CD8-positive, alpha-beta memory T cell (primary cell): ENCODE results near the gene NIPSNAP3A. TPM values are rescaled to one million over a fixed set of nuclear protein-coding genes. Genes with fewer than 3 reads are reported as not detected.
"Not testable (repeated sequence)": the region's sequence is repeated elsewhere in the genome, so short reads cannot be mapped to it uniquely, and the experiment has no call there.

Experiments used
- CTCF ChIA-PET: fragments of 350-600 bp; sonication (Branson Sonifier 250); formaldehyde crosslinking; loops from one replicate; lab custom pipeline; 2021; ENCODE audit warnings: antibody characterized with exemption; lab: Charles Lee
- POLR2A ChIA-PET: fragments of 350-600 bp; sonication (Branson Sonifier 250); formaldehyde crosslinking; loops from one replicate; lab custom pipeline; 2021; ENCODE audit warnings: antibody characterized with exemption; lab: Charles Lee
- DNase-seq, 5 donors: peaks; one replicate each; pipeline versions ENCODE4 v3.0.0 to v3.0.0-alpha.2; 2020 to 2022; ENCODE audit warnings: mixed read lengths in 1 of 5
- H3K27ac ChIP-seq: one replicate; pipeline ENCODE4 v1.7.0; 2013; ENCODE audit warnings: low read depth, mild to moderate bottlenecking, low read length, moderate library complexity
- H3K27me3 ChIP-seq: 2 replicates; pipeline ENCODE4 v1.7.0; 2013; ENCODE audit warnings: low read length, mild to moderate bottlenecking; ENCODE audit not compliant: insufficient read depth, poor library complexity, severe bottlenecking
- H3K36me3 ChIP-seq: 2 replicates; pipeline ENCODE4 v1.7.0; 2013; ENCODE audit warnings: mild to moderate bottlenecking, low read length, moderate library complexity; ENCODE audit not compliant: insufficient read depth
- H3K4me1 ChIP-seq: 2 replicates; pipeline ENCODE4 v1.7.0; 2013; ENCODE audit warnings: mild to moderate bottlenecking, low read length, moderate library complexity; ENCODE audit not compliant: insufficient read depth
- H3K4me3 ChIP-seq: 2 replicates; pipeline ENCODE4 v1.7.0; 2013; ENCODE audit warnings: mild to moderate bottlenecking, low read length
- H3K9me3 ChIP-seq: 2 replicates; pipeline ENCODE4 v1.7.0; 2013; ENCODE audit warnings: mild to moderate bottlenecking, low read length
- H3K27ac Mint-ChIP-seq, 8 donors: one replicate each; pipeline ENCODE4 v1.8.0; 2020 to 2021; ENCODE audit warnings: mixed read lengths in 8 of 8, mild to moderate bottlenecking in 6 of 8, inconsistent platforms in 3 of 8, moderate library complexity in 3 of 8
- H3K27me3 Mint-ChIP-seq, 2 donors: one replicate each; pipeline ENCODE4 v1.8.0; 2020 to 2021; ENCODE audit warnings: mixed read lengths in 2 of 2, mild to moderate bottlenecking in 1 of 2, moderate library complexity in 1 of 2
- H3K36me3 Mint-ChIP-seq, 3 donors: one replicate each; pipeline ENCODE4 v1.8.0; 2020 to 2021; ENCODE audit warnings: mixed read lengths in 3 of 3, inconsistent platforms in 1 of 3, mild to moderate bottlenecking in 1 of 3
- H3K4me1 Mint-ChIP-seq, 3 donors: one replicate each; pipeline ENCODE4 v1.8.0; 2020 to 2021; ENCODE audit warnings: mixed read lengths in 3 of 3, inconsistent platforms in 1 of 3, mild to moderate bottlenecking in 1 of 3
- H3K4me3 Mint-ChIP-seq, 7 donors: one replicate each; pipeline ENCODE4 v1.8.0; 2020 to 2021; ENCODE audit warnings: mixed read lengths in 7 of 7, mild to moderate bottlenecking in 6 of 7, moderate library complexity in 4 of 7, inconsistent platforms in 2 of 7
- H3K9me3 Mint-ChIP-seq, 5 donors: one replicate each; pipeline ENCODE4 v1.8.0; 2020 to 2022; ENCODE audit warnings: mixed read lengths in 5 of 5, mild to moderate bottlenecking in 3 of 5, moderate library complexity in 2 of 5, inconsistent platforms in 1 of 5
- polyA plus RNA-seq: library from polyadenylated mRNA; unstranded; fragments of 300-500 nt; fragmentation: Illumina TruSeq; gene quantifications from one replicate; pipeline ENCODE4 v1.2.3, GENCODE V29; 2021
- total RNA-seq, 2 experiments: library from RNA; stranded (reverse); gene quantifications; one replicate each; pipeline ENCODE4 v1.2.3, GENCODE V29; 2021

Gene NIPSNAP3A
- total and polyA plus RNA-seq, 3 experiments from 2014 or later: 9.1 to 21.8 (median 10.1) TPM

DNA sequence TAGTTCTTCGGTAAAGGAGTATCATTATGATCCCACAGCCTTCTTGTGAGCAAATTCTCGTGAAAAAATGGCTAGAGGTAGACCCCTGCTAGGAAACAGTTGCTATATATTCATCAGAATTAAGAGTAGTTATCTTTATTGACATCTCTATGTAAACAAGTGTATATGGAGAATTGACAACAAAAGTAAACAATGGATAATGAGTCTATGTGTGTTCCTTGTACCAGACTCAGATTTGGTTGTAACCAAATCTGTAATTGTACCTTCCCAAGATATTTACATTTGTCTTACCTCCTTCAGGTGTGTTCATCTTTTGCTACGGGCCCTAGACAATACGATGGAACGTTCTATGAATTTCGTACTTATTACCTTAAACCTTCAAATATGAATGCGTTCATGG is 18.5 kb downstream of the NIPSNAP3A start:
- Mint-ChIP-seq H3K4me3 (peak overlapping the region in 1 of 7 donors; percentile 0), H3K9me3 (no peaks in the 10 kb centered on the region), H3K27me3 (peaks cover 0 to 1% of the 10 kb centered on the region in 2 donors), H3K36me3 (peaks cover 0 to 4% (median 0%) of the 10 kb centered on the region in 3 donors), H3K4me1 (peaks cover 4 to 14% (median 13%) of the 10 kb centered on the region in 3 donors), H3K27ac (no peak overlapping the region)
- no peak overlapping the region for H3K27ac ChIP-seq
- H3K9me3 ChIP-seq: no peaks in the 10 kb centered on the region
- H3K4me1 ChIP-seq: no peaks in the 10 kb centered on the region
- ChIA-PET POLR2A (no interaction called here), CTCF (no interaction called here)
- no peaks in the 10 kb centered on the region for H3K27me3 ChIP-seq
- H3K4me3 ChIP-seq: no peak overlapping the region
- DNase-seq: no peak
- H3K36me3 ChIP-seq: no peaks in the 10 kb centered on the region

DNA sequence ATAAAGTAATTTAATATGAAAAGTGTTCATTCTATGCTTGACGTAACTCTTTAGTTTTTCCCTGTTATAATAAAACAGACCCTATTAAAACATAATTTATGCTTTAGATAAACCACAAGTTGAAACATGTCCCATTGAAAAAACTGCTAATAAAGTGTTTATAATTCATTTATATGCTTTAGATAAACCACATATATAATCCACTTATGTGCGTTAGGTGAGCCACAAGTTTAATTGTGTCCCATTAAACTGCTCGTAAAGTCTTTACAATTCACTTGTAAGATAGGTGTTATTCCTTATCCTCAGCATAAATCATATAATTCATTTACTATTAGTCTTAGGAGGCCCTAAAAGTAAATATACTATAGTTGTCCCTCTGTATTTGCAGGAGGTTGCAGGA is 20.0 kb downstream of the NIPSNAP3A start:
- Mint-ChIP-seq H3K27me3 (peaks cover 0 to 1% of the 10 kb centered on the region in 2 donors), H3K27ac (no peak overlapping the region), H3K4me3 (no peak overlapping the region), H3K9me3 (no peaks in the 10 kb centered on the region), H3K4me1 (peaks cover 4 to 13% (median 11%) of the 10 kb centered on the region in 3 donors), H3K36me3 (peaks cover 0 to 4% (median 1%) of the 10 kb centered on the region in 3 donors)
- H3K27ac ChIP-seq: no peak overlapping the region
- no peaks in the 10 kb centered on the region for H3K4me1 ChIP-seq
- no peak for DNase-seq
- H3K36me3 ChIP-seq: no peaks in the 10 kb centered on the region
- H3K4me3 ChIP-seq: no peak overlapping the region
- CTCF ChIA-PET: interaction anchor here (0.6 kb wide), 1 partner anchor 32 kb away, joined by 3 read pairs; no protein-coding TSS in a partner anchor
- H3K9me3 ChIP-seq: no peaks in the 10 kb centered on the region
- POLR2A ChIA-PET: no interaction called here
- H3K27me3 ChIP-seq: no peaks in the 10 kb centered on the region

DNA sequence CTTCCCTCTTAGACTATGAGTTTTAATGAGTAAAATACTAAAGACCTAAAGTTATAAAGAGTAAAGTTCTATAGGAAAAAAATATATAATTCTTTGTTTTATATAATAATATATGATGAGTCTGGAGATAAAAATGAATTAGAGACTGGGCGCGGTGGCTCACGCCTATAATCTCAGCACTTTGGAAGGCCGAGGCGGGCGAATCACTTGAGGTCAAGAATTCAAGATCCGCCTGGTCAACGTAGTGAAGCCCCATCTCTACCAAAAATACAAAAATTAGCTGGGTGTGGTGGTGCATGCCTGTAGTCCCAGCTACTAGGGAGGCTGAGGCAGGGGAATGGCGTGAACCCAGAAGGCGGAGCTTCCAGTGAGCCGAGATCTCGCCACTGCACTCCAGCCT is 21.5 kb downstream of the NIPSNAP3A start:
- H3K4me1 Mint-ChIP-seq, H3K9me3 ChIP-seq, H3K27ac Mint-ChIP-seq, POLR2A ChIA-PET, H3K27ac ChIP-seq, CTCF ChIA-PET, DNase-seq, H3K36me3 ChIP-seq, H3K4me1 ChIP-seq, H3K4me3 ChIP-seq, H3K27me3 Mint-ChIP-seq, H3K36me3 Mint-ChIP-seq, H3K27me3 ChIP-seq, H3K9me3 Mint-ChIP-seq, H3K4me3 Mint-ChIP-seq: not testable (repeated sequence)

DNA sequence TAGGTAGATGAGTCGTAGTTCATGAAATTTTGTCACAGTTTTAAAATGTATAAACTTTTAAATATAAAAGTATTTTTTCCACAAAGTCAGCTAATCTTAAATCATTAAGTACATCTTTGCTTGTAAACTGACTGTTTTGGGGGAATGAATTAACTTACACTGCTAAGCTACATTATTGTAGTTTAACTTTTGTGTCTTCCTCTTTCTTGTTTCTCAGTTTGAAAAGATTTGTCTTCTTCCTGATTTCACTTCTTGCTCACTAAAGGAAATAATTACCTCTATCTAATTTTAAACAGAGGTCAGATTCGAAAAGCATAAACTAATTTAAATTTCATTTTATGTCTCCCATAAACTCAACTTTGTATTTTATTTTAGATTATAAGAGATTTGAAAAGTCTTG is 22.2 kb downstream of the NIPSNAP3A start:
- no peak overlapping the region for H3K27ac ChIP-seq
- H3K4me1 ChIP-seq: no peaks in the 10 kb centered on the region
- no peak overlapping the region for H3K4me3 ChIP-seq
- DNase-seq: no peak
- CTCF ChIA-PET: no interaction called here
- Mint-ChIP-seq H3K4me3 (no peak overlapping the region), H3K9me3 (no peaks in the 10 kb centered on the region), H3K36me3 (peaks cover 0 to 2% (median 0%) of the 10 kb centered on the region in 3 donors), H3K27me3 (no peaks in the 10 kb centered on the region), H3K4me1 (peaks cover 0 to 5% (median 0%) of the 10 kb centered on the region in 3 donors), H3K27ac (no peak overlapping the region)
- no peaks in the 10 kb centered on the region for H3K36me3 ChIP-seq
- no peaks in the 10 kb centered on the region for H3K9me3 ChIP-seq
- POLR2A ChIA-PET: no interaction called here
- no peaks in the 10 kb centered on the region for H3K27me3 ChIP-seq

DNA sequence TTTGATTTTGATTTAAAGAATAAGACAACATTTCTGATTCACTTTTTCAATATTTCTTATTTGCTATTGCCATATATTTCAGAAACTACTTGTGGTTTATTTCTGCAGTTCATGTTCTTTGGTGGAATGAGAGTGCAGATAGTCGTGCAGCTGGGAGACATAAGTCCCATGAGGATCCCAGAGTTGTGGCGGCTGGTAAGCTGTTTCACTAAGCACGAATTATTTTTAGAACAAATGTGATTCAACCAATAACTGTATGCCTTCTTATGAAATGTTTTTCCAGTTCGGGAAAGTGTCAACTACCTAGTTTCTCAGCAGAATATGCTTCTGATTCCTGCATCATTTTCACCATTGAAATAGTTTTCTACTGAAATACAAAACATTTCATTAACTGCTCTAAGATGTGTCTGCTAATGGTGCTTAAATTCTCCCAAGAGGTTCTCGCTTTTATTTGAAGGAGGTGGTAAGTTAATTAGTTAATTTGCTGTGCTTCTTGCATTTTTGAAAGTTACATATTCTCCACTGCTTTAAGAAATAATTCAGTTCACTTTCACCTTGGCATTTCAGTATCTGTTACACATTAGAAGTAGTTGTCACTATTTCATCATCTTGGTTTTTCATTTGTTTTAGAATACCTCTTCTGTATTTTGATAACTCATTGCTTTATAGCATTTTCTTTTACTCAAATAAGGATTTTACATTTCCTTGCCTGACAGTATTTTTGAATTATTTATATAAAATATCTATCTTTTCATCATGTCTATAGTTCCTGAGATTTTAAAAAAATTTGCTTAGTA is 25.4 kb downstream of the NIPSNAP3A start:
- H3K36me3 ChIP-seq: no peaks in the 10 kb centered on the region
- Mint-ChIP-seq H3K9me3 (no peaks in the 10 kb centered on the region), H3K36me3 (peaks cover 0 to 2% (median 0%) of the 10 kb centered on the region in 3 donors), H3K27me3 (no peaks in the 10 kb centered on the region), H3K4me3 (no peak overlapping the region), H3K27ac (no peak overlapping the region), H3K4me1 (no peaks in the 10 kb centered on the region)
- no peaks in the 10 kb centered on the region for H3K27me3 ChIP-seq
- no peak overlapping the region for H3K4me3 ChIP-seq
- H3K27ac ChIP-seq: no peak overlapping the region
- POLR2A ChIA-PET: no interaction called here
- no peaks in the 10 kb centered on the region for H3K4me1 ChIP-seq
- CTCF ChIA-PET: no interaction called here
- DNase-seq: no peak
- no peaks in the 10 kb centered on the region for H3K9me3 ChIP-seq

DNA sequence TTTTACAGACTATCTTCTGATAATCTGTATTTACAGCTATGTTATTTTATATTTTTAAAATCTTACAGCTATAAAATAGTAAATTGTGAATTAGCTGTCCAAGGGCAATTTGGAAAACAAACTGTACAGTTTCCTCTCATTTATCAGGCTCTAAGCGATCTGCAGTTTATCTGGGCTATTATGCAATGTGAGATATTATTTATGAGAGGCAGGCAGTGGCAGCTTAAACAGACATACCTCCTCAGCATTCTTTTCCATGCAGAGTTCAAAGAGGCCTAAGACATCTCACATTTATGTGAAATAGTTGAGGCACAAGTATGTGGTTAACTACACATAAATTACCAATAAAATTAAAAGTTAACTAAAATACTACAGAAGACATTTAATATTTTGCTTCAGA is 26.6 kb downstream of the NIPSNAP3A start:
- H3K9me3 ChIP-seq: no peaks in the 10 kb centered on the region
- POLR2A ChIA-PET: no interaction called here
- no peaks in the 10 kb centered on the region for H3K4me1 Mint-ChIP-seq

DNA sequence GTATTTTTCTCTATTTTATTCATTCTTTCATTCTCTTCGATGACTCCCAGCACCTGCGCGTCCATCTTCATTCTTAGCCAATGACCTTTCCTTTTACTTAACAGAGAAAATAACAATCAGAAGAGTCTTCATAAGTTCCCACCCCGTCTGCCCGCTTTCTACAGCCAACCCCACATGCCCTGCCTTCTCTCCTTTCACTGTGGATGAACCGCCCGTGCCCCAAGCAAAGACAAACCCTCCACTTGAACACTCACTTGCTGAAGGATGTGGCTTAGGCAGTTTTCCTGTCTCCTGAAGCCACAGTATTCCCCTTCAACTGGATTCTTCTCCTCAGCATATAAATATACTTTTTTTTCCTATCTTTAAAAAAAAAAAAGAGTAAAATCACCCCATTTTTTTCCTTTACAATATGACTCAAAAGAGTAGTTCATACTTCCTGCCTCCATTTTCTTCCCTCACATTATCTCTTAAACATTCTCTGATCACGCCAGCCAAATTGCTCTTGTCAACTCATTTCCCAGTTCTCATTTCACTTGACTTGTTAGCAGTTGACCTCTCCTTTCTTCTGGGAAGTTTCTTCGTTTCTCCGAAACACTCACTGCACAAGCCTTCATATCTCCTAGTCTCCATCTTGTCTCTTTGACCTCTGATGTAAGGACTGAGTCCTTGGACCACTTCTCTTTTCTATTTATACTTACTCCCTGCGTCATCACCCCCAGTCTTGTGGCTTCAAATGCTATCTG is 27.5 kb downstream of the NIPSNAP3A start:
- no peak overlapping the region for H3K27ac Mint-ChIP-seq
- H3K27me3 Mint-ChIP-seq: peaks cover 0 to under 1% of the 10 kb centered on the region in 2 donors
- H3K9me3 Mint-ChIP-seq: no peaks in the 10 kb centered on the region
- no peaks in the 10 kb centered on the region for H3K36me3 ChIP-seq
- no peaks in the 10 kb centered on the region for H3K4me1 ChIP-seq
- no peaks in the 10 kb centered on the region for H3K4me1 Mint-ChIP-seq
- no peaks in the 10 kb centered on the region for H3K27me3 ChIP-seq
- H3K36me3 Mint-ChIP-seq: peaks cover 0 to 4% (median 0%) of the 10 kb centered on the region in 3 donors
- CTCF ChIA-PET: no interaction called here
- no peaks in the 10 kb centered on the region for H3K9me3 ChIP-seq
- no peak for DNase-seq
- H3K4me3 ChIP-seq: no peak overlapping the region
- peak overlapping the region; percentile 40 for H3K27ac ChIP-seq
- POLR2A ChIA-PET: no interaction called here
- H3K4me3 Mint-ChIP-seq: no peak overlapping the region

More for the DNA sequence above, 26.6 kb downstream of the NIPSNAP3A start:
- CTCF ChIA-PET: no interaction called here
- Mint-ChIP-seq H3K27ac (no peak overlapping the region), H3K9me3 (no peaks in the 10 kb centered on the region), H3K27me3 (no peaks in the 10 kb centered on the region), H3K4me3 (no peak overlapping the region), H3K36me3 (peaks cover 0 to 4% (median 0%) of the 10 kb centered on the region in 3 donors)
- DNase-seq: no peak
- Histone ChIP-seq H3K27me3 (no peaks in the 10 kb centered on the region), H3K4me3 (no peak overlapping the region), H3K4me1 (no peaks in the 10 kb centered on the region), H3K27ac (no peak overlapping the region), H3K36me3 (no peaks in the 10 kb centered on the region)

DNA sequence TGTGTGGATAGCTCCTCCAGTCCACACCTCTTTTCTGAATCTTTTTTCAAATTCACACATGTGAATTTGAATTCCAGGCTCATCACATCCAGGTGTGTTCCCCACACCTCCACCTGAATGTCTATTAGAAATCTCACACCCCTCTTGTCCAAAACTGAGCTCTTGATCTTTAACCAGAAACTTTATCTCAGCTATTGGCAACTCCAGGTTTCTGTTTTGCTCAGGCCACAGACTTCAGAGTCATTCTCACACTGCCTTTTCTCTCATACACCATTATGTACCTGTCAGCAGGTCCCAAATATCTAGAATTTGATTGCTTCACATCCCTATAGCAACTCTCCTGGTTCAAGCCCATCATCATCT is 28.1 kb downstream of the NIPSNAP3A start:
- no peak for DNase-seq
- Histone ChIP-seq H3K4me1 (no peaks in the 10 kb centered on the region), H3K27me3 (no peaks in the 10 kb centered on the region), H3K27ac (no peak overlapping the region), H3K9me3 (no peaks in the 10 kb centered on the region), H3K4me3 (no peak overlapping the region), H3K36me3 (no peaks in the 10 kb centered on the region)
- Mint-ChIP-seq H3K9me3 (no peaks in the 10 kb centered on the region), H3K4me1 (no peaks in the 10 kb centered on the region), H3K27me3 (peaks cover 0 to 2% of the 10 kb centered on the region in 2 donors), H3K4me3 (no peak overlapping the region), H3K27ac (no peak overlapping the region), H3K36me3 (peaks cover 0 to 4% (median 0%) of the 10 kb centered on the region in 3 donors)
- ChIA-PET CTCF (no interaction called here), POLR2A (no interaction called here)
